HL-60/S4 (cell line): ENCODE measurements around the gene RAD51B.

Experiments used
- in situ Hi-C: fragments of 300-500 bp; cut with MboI; formaldehyde crosslinking; loops from 2 replicates; pipeline ENCODE4 v1.14.3; 2022; ENCODE audit warnings: low sequenced_read_pairs

Gene RAD51B

DNA sequence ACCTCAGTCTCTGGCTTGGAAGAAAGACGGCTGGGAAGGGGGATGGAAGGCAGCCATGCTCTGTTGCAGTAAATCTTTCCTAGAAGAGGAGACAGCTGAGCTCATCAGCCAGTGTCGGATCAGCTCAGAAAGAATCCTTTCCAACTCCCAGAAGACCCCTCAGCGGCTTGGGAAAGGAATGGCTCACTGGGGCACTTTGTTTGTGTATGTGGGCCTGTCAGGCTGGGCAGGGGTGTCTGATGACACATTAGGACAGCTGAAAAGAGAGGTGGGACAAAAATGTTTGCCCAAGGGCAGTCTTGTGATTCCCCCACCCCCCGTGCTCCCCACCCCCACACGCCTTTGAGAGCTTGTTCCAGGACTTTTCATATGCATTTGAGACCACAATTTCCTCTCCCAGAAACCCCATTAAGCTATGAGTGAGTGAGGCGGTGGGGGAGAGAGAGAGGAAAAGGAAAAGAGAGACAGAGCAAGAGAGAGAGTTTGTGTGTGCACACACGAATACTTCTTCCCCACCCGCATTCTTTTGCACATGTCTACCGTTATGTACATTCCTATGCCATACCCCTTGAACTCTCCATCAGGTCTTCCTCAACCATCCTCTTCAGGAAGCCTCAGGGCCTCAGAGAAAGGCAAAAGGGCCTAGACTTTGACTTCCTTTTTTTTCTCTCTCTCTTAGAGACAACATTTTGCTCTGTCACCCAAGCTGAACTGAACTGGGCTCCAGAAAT lies 774.4 kb downstream of the RAD51B start:
- in situ Hi-C loops = no loop called here

DNA sequence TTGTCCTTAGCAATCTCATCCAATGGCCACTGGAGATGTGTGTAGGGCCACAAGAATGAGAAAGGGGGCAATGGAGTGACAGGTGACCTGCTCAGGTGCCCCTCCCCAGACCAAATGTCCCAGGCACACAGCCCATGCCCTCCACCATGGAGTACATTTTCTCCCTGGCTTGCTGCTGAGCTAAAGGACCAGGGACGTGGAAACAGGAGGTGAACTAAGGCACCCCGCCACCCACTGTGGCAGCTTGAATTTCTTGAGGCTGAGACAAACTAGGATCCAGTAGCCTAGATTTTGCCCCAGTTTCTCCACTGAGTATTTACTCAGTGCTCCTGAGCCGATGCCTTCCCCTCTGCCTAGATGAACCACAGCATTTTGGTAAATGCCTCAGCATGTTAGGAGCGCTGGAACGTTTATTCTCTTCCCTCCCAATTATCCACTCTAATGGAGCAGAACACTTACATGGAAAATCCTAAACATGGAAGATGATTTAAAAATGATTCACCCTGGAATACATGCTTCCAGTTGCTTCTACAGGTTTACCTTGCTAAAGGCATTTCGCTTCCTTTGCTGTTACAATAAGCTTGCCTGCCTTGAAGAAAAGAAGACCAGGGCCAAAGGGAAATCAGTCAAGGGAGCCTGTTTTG lies 775.3 kb downstream of the RAD51B start:
- in situ Hi-C loops = no loop called here

DNA sequence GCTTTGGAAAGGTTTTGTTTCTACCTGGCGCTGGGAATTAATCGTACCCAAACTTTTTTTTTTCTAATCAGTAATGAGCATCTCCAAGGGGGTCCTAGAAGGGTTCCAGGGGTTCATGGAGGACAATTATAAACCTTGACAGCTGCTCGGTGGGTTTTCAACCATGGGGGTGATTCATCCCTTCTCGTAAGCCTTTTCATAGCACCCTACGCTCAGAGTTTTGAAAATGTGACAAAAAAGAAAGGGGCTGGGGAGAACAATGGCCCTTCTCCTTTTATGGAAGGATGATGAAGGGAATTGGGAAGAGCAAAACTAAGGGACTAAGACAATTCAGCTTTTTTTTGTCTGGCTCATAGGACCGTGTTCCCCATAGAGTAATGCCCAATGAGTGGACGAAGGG lies 776.6 kb downstream of the RAD51B start:
- in situ Hi-C loops = no loop called here

DNA sequence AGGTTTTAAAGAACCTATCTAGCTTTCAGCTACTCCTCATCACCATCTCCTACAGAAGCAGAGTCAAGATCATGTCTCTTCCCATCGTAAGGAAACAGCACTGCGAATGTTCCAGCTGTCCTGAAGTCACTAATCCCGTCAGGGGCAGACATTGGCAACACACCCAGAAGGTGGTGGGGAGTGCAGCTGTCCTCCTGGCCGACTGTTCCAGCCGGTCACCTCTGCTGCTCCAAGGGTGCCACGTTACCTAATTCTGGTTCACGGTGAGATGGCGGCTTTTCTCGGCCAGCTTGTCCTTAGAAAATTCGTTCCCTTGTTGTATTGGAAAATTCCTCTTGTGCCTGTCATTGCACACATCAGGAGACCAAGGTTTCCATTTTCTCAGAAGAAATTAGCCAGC lies 777.1 kb downstream of the RAD51B start:
- in situ Hi-C loops = no loop called here

DNA sequence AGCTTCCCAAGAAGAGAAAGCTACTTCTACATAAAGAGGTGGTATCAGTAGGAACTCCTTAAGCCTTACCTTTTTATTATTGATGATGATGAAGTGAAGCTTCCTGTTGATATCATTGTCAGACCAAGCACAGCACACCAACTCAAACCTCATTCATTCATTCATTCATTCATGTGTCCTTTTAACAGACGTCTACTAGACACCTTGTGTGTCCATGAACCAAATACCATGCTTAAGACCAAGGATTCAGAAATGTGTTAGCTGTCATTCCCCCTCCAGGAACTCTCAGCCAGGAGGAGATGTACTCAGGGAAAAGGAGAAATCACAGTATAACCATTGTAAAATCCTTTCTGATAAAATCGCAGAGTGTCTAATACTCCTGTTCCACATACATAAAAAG lies 778.5 kb downstream of the RAD51B start:
- in situ Hi-C loops = no loop called here

DNA sequence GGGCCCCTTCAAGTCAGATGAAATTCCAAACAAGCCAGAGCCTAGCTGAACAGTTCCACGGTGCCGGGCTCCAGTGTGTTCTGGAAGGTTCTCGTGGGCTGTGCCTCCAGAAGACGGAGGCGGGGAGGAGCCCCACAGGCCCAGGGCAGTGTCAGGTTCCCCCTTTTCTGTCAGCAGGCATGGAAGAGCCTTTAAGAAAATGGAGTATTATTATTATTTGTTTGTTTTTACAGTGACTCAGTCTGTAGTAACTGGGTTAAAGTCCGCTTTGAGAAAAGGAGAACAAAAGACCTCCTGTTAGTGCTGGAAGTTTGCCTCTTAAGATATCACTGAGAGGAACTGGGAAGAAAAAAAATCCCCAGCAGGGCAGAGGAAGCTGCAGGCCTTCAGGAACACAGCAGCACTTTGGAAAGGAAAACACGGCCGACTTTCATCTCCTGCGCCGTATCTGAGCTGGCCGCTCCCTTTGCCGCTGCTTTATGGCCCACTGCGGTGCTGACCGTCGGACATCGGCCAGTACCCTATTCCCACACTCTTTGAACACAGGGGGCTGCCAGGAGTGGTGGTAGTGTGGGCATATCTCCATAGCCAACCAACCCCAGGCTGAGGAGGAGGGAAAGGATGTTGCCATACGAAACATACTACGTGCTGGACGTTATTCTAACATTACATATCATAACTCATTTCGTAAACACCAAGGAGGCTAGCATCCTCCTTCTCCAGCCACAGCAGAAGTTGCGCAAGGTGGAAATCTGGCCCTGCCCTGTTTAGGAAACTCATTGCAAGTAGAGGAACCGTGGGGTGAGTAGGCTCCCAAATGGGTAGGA lies 779.3 kb downstream of the RAD51B start:
- in situ Hi-C loops = no loop called here

DNA sequence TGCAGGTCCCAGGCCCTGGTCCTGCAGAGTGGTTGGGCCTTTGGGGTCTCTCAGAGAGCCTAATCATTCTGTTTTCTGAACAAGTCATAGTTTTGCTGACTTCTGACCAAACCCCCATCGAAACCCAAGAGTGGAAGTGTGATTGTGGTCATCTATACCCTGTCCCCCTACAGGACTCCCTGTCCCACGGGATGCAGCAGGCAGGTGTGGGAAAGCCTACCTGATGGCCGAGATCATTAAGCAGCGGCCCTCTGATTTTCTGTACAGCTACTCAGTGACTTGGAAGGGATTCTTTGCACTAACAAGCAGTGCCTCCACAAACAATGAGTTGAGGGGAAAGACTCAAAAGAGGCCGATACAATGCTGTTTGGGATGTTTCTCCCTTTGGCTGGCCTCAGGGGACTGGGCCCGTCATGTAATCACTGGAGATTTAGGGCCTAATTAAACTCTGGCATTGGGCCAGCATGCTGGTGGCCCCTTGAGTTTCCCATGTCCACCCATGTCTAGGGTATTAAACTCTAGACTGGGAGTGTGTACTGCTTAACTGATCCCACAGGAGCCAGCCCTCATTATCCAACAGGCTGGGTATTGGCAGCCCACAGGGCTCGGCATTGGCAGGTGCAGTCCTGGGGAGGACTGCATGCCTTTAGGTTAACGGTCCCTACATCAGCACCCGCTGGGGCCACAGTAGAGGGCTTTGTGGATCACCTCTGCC lies 780.5 kb downstream of the RAD51B start:
- in situ Hi-C loops = no loop called here

DNA sequence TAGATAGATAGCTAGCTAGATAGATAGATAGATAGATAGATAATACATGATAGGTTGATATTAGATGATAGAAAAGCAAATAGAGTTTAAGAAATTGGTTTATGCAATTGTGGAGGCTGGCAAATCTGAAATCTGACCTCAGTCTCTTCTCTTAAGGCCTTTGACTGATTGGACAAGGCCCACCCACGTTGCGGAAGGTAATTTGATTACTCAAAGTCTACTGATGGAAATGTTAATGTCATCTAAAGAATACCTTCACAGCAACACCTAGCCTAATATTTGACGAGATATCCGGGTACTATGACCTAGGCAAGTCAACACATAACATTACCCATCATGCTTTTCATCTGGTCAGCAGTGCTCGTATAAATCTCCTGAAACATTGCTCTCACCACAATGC lies 782.9 kb downstream of the RAD51B start:
- in situ Hi-C loops = no loop called here

DNA sequence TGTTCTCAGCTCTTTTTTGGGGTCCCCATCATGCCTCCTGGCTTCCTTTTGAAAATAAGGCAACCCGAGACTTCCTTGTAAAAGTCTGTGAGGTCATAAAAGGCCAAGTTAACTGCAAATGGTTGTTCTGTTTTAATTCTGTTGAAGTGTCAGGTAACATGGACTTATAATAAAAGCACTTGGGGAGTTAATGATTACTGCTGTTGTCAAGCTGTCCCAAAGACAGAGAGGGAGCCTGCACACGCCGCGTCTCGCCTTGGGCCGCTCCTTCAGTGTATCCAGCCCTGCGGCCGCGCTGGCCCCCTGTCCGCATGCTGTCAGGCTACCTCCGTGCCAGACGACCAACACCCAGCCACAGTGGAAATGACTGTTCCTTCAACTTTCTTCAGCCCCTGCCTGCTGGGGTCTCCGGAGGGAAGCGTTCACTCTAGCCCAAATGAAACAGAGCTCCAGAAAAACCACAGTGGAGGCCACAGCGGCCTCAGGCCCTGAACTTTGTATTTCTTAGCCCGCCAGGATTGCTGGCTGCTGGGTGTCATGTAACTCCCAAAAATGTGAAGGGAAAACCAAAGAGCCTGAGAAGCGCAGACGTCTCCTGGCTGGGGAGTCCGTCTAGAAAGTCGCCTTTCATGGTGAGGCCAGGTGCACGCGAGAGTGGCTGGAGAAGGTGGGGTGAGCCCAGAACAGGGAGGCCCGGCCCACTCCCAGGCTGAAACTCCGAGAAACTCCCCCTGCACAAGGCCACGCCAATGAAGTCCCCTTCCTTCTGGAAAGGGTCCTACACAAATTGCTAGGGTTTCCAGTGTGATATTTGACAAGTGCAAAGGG lies 784.2 kb downstream of the RAD51B start:
- in situ Hi-C loops = no loop called here

DNA sequence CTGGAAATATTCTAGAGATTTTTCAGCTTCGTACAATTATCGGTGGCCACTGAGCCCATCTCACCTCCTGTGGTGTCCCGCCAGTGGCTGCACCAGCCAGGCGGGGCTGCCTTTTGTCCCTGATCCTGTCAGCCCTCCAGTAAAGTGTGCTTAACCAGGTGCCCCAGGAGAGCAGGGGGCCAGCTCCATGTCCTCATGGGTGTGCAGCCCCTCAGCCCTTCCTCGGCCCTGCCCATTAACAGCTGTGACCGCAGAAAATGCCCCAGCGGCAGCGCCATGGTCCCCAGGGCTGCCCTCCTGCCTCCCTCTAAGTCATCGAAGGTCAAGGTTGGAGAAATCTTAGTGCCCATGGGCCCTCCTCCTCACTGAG lies 784.8 kb downstream of the RAD51B start:
- in situ Hi-C loops = no loop called here

DNA sequence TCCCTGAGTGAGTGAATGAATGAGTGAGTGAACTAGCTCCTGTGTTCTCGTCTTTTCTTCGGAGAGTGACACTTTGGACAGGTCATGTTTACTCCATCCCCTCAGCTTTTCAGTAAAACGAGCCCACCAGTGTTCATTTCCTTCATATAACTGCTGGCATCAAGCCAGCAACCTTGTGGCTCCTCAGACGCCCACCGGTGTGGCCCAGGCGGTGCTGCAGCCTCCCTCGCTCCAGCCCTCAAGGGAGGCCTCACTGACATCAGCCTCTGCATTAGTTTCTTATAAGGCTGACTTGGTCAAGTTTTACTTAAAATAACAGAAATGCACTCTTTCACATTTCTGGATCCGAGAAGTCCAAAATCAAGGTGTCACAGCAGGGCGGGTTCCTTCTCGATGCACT lies 785.2 kb downstream of the RAD51B start:
- in situ Hi-C loops = no loop called here

DNA sequence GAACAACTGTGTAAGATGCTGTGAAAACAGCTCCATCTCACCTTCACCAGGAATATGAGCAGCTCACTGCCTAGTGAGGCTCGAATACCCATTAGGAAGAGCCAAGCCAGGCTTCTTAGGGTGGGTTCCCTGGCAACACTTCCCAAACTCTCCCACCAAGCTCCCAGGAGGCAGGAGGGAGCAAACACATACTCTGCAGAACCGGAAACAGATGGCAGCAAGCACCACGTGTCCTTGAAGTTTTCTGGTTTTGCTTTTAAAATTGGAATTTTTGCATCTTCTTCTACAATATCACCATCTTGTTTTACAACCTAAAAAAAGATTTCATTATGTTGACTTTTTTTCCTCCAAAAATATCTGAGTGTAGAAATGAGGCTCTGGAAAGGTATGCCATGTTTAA lies 786.6 kb downstream of the RAD51B start:
- in situ Hi-C loops = no loop called here

DNA sequence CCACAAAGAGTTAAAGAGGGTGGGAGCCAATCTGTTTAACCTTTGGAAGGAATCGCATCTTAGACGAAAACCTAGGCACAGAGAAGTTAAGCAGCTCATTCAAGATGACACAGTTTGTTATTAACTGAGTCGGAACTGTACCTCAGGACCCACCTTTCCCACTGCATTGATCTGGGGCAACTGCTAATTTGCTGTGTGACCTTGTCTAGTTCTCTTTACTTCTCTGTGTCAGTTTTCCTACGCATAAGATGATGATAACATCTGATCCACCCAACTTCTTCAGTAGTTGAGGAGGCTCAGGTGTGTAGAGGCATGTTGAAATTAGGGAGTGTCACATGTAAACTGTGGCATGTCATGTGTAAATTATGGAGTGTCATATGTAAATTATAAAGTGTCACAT lies 787.1 kb downstream of the RAD51B start:
- in situ Hi-C loops = no loop called here

DNA sequence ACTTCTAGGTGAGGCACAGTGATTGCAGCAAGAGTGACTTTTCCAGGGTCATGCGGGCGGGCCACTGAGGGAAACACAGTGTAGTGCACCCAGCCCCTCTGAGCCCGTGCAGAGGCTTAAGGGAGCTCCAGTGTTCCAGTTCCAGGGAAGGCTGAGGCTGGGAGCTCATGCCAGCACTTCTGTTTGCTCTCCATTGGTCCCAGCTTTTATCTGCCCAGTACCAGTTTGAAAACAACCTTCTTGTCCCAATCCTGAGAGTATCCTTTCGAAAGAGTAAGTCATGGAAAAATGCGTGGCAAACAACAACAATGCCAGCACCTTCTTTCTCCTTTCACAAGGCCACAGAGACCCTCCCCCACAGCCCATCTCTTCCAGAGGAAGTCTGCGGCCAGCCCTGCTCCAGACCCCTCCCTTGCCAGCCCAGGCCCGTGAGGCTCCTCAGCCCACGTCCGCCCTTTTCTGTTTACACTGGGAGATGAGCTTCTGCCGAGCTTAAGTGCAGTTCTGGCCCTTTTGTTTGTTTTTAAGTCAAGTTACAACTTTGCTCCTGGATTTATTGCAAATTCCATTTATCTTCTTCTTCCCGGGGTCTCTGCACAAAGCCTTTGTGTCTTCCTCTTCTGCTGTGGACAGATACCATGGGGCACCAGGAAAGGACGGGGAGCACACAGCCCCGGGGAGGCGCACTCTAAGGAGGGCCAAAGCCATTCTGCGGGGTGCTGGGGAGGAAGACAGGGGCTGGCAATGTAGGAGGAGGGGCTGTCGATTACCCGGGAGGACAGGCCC lies 787.7 kb downstream of the RAD51B start:
- in situ Hi-C loops = no loop called here

DNA sequence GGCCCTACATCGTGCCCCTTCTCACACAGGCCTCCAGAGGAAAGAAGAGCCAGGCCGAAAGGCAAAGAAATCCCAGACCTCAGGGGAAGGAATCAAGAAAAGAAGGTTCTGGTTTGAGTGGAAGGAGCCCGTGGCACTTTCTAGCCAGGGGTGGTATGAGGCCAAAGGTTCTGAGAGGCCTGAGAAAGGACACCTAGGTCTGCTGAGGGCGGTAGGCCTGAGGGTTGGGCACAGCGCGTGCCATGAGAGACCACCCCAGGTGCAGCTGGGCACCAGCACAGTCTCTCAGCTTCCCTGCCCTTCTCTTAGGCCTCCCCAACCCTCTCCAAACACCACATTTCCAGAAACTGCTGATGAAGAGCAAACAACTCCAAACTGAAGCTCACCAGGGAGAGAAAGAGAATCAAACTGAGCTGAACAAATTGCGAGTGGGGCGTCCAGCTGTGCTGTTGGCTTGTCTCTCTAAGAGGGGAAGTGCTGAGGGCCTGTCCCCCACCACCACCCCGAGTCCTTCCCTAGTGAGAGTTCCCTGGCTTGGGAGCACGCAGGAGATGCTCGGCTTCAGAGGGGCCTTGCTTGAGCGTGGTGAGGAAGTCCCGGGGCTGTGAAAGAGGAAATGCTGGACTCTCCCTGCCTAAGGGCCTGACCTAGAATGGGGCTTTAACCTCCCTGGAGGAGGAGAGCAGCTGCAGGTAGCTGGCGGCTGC lies 788.4 kb downstream of the RAD51B start:
- in situ Hi-C loops = no loop called here

DNA sequence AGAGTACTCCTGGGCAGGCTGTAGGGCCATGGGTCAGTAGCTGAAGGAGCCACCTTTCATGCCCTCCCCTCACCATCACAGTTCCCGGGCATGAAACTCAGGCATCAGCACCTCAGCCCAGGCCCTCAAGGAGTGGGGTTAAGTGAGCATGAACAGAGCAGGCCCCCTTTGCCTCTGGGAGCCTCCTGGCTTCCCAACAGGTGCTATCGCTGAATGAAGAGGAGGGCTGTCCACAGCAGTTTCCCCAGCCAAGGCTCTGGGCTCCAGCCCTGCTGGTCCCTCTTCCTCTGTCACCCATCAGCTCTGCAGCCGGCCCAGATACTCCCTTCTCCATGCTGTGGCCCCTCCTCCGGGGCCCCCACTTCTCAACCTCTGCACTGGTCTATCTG lies 789.0 kb downstream of the RAD51B start:
- in situ Hi-C loops = no loop called here

DNA sequence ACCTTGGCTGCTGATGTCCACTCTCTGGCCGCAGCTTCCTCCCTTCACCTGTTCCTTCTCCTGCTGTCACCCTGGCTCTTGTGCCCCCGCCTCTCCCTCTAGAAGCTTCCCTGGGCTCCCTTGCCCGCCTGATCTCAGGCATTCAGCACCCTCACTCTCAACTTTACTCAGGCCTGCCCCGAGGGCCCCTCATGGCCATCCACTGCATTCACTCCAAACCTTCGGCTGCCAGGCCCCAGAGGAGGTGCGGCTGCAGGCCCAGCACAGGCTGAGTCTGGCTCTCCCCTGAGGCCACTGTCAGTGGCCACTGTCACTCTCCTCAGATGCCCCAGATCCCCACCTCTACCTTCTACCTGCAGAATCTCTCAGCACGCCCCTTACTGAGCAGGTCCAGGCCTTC lies 789.4 kb downstream of the RAD51B start:
- in situ Hi-C loops = no loop called here

DNA sequence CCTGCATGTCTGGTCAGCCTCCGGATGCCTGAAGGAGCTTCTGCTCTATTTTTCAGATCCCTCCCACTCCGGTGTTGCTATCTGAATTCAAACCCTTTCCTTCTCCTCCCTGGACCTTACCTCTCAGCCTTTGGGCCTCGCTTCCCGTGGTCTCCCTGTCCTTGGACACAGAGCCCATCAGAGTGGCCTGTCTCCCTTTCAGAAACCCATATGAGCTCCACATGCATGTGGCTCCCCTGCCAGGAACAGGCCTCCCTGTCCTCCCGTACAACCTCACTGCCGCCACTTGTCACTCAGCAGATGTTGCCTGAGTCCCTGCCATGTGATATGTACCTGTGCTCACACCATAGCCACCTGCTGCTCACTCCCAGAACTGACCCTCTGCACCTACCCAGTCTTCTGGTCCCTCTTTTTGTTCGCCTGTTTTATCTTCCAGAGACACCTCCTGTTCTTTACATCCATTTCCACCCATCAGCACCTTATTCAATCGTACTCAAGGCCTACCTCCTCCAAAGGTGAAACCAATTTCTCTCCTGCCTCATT lies 790.7 kb downstream of the RAD51B start:
- in situ Hi-C loops = no loop called here

DNA sequence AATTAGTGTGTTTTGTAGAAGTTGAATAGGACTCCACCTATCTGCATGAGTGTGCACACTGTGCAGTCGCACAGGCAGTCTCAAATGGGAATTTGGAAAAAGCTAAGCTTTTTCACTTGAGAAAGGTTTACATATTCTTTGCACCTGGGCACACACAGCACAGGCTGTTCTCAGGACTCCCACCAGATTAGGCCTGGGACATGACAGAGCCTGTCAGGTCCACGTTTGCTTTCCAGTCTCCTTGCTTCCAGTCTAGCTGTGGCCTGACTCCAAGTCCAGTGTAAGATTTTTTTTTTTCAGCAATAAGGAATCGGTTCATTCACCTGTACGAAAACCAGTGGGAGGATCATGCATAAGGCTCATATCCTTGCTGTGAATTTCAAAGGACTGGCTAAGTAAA lies 792.0 kb downstream of the RAD51B start:
- in situ Hi-C loops = no loop called here
